ENCODE results near the gene ZBTB4.
"Not testable (repeated sequence)": the region's sequence is repeated elsewhere in the genome, so short reads cannot be mapped to it uniquely, and the experiment has no call there.

- not testable (repeated sequence) for TF ChIP-seq EZH2 (IDR thresholded peaks at IDR 0.05; ENCODE audit: borderline replicate concordance, low read length); CTCF (conservative IDR thresholded peaks at IDR 0.05 in 1 of 2, IDR thresholded peaks at IDR 0.05 in 1 of 2; ENCODE audit: extremely low read depth in 1 of 2, insufficient read depth in 1 of 2, low read depth in 1 of 2, low read length in 2 of 2)
Observed at GRCh38 chr17:7481842-7482741, 2.7 kb upstream of the ZBTB4 start.
